GM12878 (cell line): ENCODE measurements around the gene PRRC2A. TPM values are rescaled to one million over a fixed set of nuclear protein-coding genes. Genes with fewer than 3 reads are reported as not detected.

Source experiments
- CBFB ChIP-seq: IDR thresholded peaks from 2 replicates; pipeline ENCODE4 v1.6.1; 2016; ENCODE audit warnings: antibody characterized with exemption, low read depth
- CBX3 ChIP-seq: fragments of 200-600 bp; sonication (generic); IDR thresholded peaks from 2 replicates; pipeline ENCODE4 v1.6.1; 2016; ENCODE audit warnings: low read depth, borderline replicate concordance
- CHD1 ChIP-seq: IDR thresholded peaks from 2 replicates; pipeline ENCODE4 v1.6.1; 2012; ENCODE audit warnings: low read depth, low read length, improper control_type of control experiment
- EED ChIP-seq: sonication (generic); IDR thresholded peaks from 2 replicates; pipeline ENCODE4 v1.6.1; 2016; ENCODE audit warnings: antibody characterized with exemption, low read depth
- FOXK2 ChIP-seq: fragments of 450-650 bp; IDR thresholded peaks from 2 replicates; pipeline ENCODE4 v1.6.1; 2017; ENCODE audit warnings: mild to moderate bottlenecking, moderate library complexity
- FOXM1 ChIP-seq: IDR thresholded peaks from 2 replicates; pipeline ENCODE4 v1.6.1; 2012; ENCODE audit warnings: low read depth, mild to moderate bottlenecking, inconsistent platforms, low read length, moderate library complexity
- KAT2A ChIP-seq: conservative IDR thresholded peaks from 2 replicates; pipeline ENCODE4 v1.6.1; 2011; ENCODE audit warnings: low read depth, low read length; ENCODE audit not compliant: control insufficient read depth
- MTA2 ChIP-seq: fragments of 450-650 bp; IDR thresholded peaks from 2 replicates; pipeline ENCODE4 v1.6.1; 2016; ENCODE audit warnings: low read depth, mild to moderate bottlenecking, moderate library complexity
- NFIC ChIP-seq: IDR thresholded peaks from 2 replicates; pipeline ENCODE4 v1.6.1; 2012; ENCODE audit warnings: low read depth, mild to moderate bottlenecking, inconsistent platforms, low read length, moderate library complexity
- NFYA ChIP-seq: IDR thresholded peaks from 2 replicates; pipeline ENCODE4 v1.6.1; 2011; ENCODE audit warnings: low read depth, mild to moderate bottlenecking, low read length, improper control_type of control experiment, borderline replicate concordance
- PAX8 ChIP-seq: fragments of 450-650 bp; IDR thresholded peaks from 2 replicates; pipeline ENCODE4 v1.6.1; 2017; ENCODE audit warnings: mild to moderate bottlenecking, moderate library complexity
- PBX3 ChIP-seq: IDR thresholded peaks from 2 replicates; pipeline ENCODE4 v1.6.1; 2011; ENCODE audit warnings: mild to moderate bottlenecking, low read depth, low read length, moderate library complexity; ENCODE audit not compliant: insufficient replicate concordance
- POU2F2 ChIP-seq: IDR thresholded peaks from 3 replicates; pipeline ENCODE4 v1.6.1; 2011; ENCODE audit warnings: low read depth, mild to moderate bottlenecking, low read length, borderline replicate concordance
- RAD21 ChIP-seq: IDR thresholded peaks from 2 replicates; pipeline ENCODE4 v1.6.1; 2011; ENCODE audit warnings: mild to moderate bottlenecking, low read depth, low read length, moderate library complexity; ENCODE audit not compliant: insufficient read depth
- STAT3 ChIP-seq: IDR thresholded peaks from 2 replicates; pipeline ENCODE4 v1.6.1; 2011; ENCODE audit warnings: low read depth, low read length, improper control_type of control experiment
- USF1 ChIP-seq: IDR thresholded peaks from 2 replicates; pipeline ENCODE4 v1.6.1; 2011; ENCODE audit warnings: borderline replicate concordance, low read depth, mild to moderate bottlenecking, moderate library complexity, mixed read lengths, low read length; ENCODE audit not compliant: insufficient read depth; ENCODE audit errors: extremely low read length
- ZBTB11 ChIP-seq: fragments of 450-650 bp; formaldehyde crosslinking; IDR thresholded peaks from 2 replicates; pipeline ENCODE4 v1.5.0; 2022; ENCODE audit warnings: mild to moderate bottlenecking, missing genetic modification characterization
- ZNF592 ChIP-seq: fragments of 450-650 bp; IDR thresholded peaks from 2 replicates; pipeline ENCODE4 v1.6.1; 2017; ENCODE audit warnings: mild to moderate bottlenecking, moderate library complexity
- ZSCAN29 ChIP-seq: fragments of 450-650 bp; IDR thresholded peaks from 2 replicates; pipeline ENCODE4 v1.6.1; 2017; ENCODE audit warnings: mild to moderate bottlenecking, moderate library complexity
- polyA plus RNA-seq, 11 experiments: library from polyadenylated mRNA; depleted of rRNA in 4 of 11; unstranded in 6 of 11; stranded (reverse) in 5 of 11; fragments of >200 nt; fragmentation: Nextera tagmentation in 4 of 11; fragmentation: Illumina TruSeq in 1 of 11; extraction: Ambion mirVana in 4 of 11; extraction: Trizol in 1 of 11; gene quantifications; 1 replicate in 1 of 11; 2 replicates in 10 of 11; pipeline versions ENCODE4 v1.2.1 to v1.2.3, GENCODE V29; 2011 to 2016; ENCODE audit warnings: inconsistent platforms in 2 of 11, missing spikeins in 2 of 11, low read depth in 1 of 11
- total RNA-seq, 4 experiments: library from RNA; depleted of rRNA in 3 of 4; stranded (reverse); fragments of >200 nt in 3 of 4; fragmentation: Illumina TruSeq in 1 of 4; extraction: Trizol in 1 of 4; gene quantifications; 2 replicates each; pipeline versions ENCODE4 v1.2.1 to v1.2.3, GENCODE V29; 2013 to 2021

The PRRC2A gene
- total and polyA plus RNA-seq, 10 of the 15 experiments (the other 5 are each of a cell fraction or from before 2014, with no cell fraction given): 0.40 to 244 (median 61.3) TPM

- TF ChIP-seq POU2F2: no peak
- TF ChIP-seq RAD21: no peak
- no peak for TF ChIP-seq MTA2
- no peak for TF ChIP-seq NFYA
- no peak for TF ChIP-seq NFIC
- no peak for TF ChIP-seq PAX8
- TF ChIP-seq FOXM1: no peak
- TF ChIP-seq USF1: no peak
- TF ChIP-seq PBX3: no peak
- TF ChIP-seq CHD1: no peak
- TF ChIP-seq FOXK2: no peak
- TF ChIP-seq ZSCAN29: no peak
- peak; percentile 60; the same call in 1 of the 2 replicates for TF ChIP-seq EED
- no peak for TF ChIP-seq ZBTB11 (CRISPR knock-in tag)
- TF ChIP-seq STAT3: no peak
- no peak for TF ChIP-seq KAT2A
- no peak for TF ChIP-seq CBX3
- TF ChIP-seq CBFB: no peak
- no peak for TF ChIP-seq ZNF592
These were observed 4.8 kb upstream of the PRRC2A start (continued) for GRCh38 chr6:31615748-31616147.
